Posterior cingulate gyrus (tissue), 11 donors: ENCODE results near the gene RNF167.
A peak's percentile ranks its signal among the peaks of the same experiment; 100 is the strongest.

Experiments
- DNase-seq, 10 donors: peaks; one replicate each; pipeline versions ENCODE4 v3.0.0 to v3.0.0-alpha.2; 2020 to 2021; ENCODE audit warnings: mixed read lengths in 3 of 10
- intact Hi-C: fragments of 100-400 bp; cut with DNase I; formaldehyde crosslinking; loops from one replicate; pipeline ENCODE4 v1.15.1; 2023

Gene RNF167

DNA sequence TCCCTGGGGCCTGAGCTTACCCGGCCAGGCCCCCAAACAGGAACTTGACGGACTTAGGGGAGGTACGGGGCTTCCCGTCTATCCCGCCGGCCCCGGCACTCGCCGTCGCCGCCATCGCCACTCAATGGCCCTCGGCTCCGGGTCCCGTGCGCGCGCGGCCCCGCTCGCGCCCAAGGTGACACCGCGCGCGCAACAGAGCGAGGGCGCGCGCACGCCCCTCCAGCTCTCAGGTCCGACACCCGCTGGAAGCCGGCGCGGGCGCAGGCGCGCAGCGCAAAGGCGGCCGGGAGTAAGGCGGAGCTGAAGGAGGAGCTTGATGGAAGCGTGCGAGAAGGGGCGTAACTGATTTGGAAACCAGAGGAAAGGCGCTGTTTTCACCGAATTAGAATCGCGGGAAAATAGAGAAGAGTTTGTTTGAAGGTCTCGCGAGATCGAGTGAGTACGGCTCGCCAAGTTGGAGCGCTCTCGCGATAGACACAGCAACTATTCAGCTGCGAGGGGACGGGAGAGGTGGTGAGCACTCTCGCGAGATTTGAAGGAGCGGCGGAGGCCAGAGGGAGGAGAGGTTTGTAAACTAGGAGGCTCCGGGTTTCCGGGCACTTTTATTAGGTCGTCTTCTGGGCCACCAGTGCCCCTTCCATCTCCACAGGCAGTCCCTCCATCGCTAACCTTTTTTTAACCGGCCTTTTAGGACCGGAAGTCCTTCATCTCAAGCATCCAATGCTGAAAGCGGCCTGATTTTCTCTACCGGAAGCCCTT lies at the start of gene RNF167, which contains the start of gene SLC25A11:
Gene RNF167, plus strand, starts transcription at position 473 of the 759 bp plus-strand sequence. CDS start 642 bp downstream, outside the sequence.
Gene SLC25A11, minus strand, starts transcription at position 251 of the 759 bp plus-strand sequence. Its CDS starts 136 bp downstream, at position 115.
- DNase-seq: peak; percentile 90 to 99 (median 94)
- intact Hi-C loops: loop anchor here (2.0 kb wide), 1 partner anchor 27 kb away; the partner anchor contains the start of gene SPAG7

DNA sequence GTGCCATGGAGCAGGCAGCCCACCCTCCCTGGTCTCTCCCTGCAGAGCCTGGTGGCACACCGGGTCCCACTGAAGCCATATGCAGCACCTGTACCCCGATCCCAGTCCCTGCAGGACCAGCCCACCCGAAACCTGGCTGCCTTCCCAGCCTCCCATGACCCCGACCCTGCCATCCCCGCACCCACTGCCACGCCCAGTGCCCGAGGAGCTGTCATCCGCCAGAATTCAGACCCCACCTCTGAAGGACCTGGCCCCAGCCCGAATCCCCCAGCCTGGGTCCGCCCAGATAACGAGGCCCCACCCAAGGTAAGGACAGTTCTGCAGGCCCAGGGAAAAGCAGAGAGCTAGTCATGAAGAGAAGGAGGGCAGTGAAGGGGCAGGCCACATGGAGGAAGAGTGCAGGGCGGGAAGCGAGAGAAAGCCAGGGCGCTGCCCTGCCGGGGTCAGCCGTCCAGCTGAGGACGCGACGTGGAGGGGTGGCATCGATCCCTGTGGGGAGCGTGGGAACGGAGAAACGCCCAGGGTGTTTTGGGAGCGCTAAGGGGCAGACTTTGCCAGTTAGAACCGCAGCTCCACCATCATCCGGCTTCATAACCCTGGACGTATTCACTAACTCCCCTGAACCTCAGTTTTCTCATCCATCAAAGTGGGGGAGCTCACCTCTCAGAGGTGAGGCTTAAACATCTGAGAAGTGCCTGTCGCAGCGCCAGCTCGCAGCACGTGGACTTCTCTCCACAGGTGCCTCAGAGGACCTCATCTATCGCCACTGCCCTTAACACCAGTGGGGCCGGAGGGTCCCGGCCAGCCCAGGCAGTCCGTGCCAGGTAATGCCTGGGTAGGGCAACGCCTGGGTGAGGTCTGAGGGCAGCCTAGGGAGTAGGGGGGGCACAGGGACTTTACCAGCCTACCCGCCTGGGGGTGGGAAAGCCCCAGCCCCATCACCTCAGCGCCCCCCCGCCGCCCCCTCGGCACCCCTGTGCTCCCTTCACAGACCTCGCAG lies 48.4 kb upstream of the RNF167 start:
- peak in 2 of 10 donors; percentile 59 to 80 for DNase-seq
- intact Hi-C loops: no loop called here

DNA sequence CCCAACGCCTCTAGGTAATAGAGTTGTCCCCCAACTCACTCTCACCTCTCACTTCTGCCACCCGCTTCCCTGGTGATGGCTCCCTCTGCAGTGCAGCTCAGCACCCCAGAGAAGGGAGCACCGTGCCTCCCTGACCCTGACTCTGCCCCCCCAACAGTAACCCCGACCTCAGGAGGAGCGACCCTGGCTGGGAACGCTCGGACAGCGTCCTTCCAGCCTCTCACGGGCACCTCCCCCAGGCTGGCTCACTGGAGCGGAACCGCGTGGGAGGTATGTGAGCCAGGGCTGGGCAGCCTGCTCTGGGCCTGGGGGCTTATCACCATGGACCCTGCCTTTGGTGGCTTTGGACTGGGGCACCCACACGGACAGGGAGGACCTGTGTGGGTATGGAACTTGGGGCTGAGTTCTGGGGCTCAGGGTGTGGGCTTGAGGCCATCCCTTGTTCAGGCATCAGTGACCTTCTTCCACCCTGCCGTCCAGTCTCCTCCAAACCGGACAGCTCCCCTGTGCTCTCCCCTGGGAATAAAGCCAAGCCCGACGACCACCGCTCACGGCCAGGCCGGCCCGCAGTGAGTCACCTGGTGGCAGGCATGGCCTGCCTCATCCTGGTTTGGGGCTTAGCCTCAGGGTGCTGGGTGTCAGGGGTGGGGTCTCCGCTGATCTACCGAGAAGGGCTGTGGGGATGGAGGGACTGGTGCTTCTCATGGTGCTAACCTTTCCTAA lies 47.4 kb upstream of the RNF167 start:
- peak in 2 of 10 donors; percentile 62 to 72 for DNase-seq
- intact Hi-C loops: no loop called here

GRCh38 chr17:4893272-4893671 lies 46.8 kb upstream of the RNF167 start:
- intact Hi-C loops: no loop called here
- peak in 2 of 10 donors; percentile 36 to 55 for DNase-seq

- DNase-seq: peak in 2 of 10 donors; percentile 56 to 73
- intact Hi-C loops: no loop called here
Measured at GRCh38 chr17:4893721-4894560, 46.1 kb upstream of the RNF167 start.

DNA sequence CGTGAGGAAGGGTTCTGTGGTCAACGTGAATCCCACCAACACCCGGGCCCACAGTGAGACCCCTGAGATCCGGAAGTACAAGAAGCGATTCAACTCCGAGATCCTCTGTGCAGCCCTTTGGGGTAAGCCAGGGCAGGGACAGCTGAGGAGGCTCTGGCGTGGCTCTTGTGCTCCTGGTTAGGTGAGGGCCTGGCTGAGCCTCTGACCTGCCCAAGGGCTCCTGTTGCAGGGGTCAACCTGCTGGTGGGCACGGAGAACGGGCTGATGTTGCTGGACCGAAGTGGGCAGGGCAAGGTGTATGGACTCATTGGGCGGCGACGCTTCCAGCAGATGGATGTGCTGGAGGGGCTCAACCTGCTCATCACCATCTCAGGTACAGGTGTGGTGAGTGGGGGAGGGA lies 44.9 kb upstream of the RNF167 start:
- intact Hi-C loops: loop anchor here (5.0 kb wide), 1 partner anchor 188 kb away; no protein-coding TSS in a partner anchor
- peak in 2 of 10 donors; percentile 27 to 62 for DNase-seq

DNA sequence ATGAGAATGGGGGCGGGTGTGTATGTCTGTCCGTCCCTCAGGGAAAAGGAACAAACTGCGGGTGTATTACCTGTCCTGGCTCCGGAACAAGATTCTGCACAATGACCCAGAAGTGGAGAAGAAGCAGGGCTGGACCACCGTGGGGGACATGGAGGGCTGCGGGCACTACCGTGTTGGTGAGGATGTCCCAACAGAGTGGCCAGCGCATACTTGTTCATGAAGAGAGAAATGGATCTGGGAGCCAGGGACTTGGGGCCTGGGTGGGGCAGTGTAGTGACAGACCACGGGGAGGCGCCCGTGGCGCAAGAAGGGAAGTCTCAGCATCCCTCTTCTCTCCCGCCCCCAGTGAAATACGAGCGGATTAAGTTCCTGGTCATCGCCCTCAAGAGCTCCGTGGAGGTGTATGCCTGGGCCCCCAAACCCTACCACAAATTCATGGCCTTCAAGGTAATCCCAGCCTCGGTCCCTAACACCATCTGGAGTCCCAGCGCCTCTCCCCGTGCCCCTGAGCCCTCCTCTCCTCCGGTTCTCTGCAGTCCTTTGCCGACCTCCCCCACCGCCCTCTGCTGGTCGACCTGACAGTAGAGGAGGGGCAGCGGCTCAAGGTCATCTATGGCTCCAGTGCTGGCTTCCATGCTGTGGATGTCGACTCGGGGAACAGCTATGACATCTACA lies 44.3 kb upstream of the RNF167 start:
- peak in 2 of 10 donors; percentile 68 to 75 for DNase-seq
- intact Hi-C loops: loop anchor here (5.0 kb wide), 1 partner anchor 188 kb away; no protein-coding TSS in a partner anchor

- intact Hi-C loops: loop anchor here (5.0 kb wide), 1 partner anchor 189 kb away; no protein-coding TSS in a partner anchor
- peak in 2 of 10 donors; percentile 53 to 59 for DNase-seq
Measured at GRCh38 chr17:4896332-4897197, 43.5 kb upstream of the RNF167 start.

- DNase-seq: peak in 1 of 10 donors; percentile 73
- intact Hi-C loops: loop anchor here (5.0 kb wide), 1 partner anchor 190 kb away; no protein-coding TSS in a partner anchor
Measured at GRCh38 chr17:4897198-4897687, 42.8 kb upstream of the RNF167 start.

- DNase-seq: peak in 1 of 10 donors; percentile 22
- intact Hi-C loops: loop anchor here (5.0 kb wide), 1 partner anchor 190 kb away; no protein-coding TSS in a partner anchor
Measured at GRCh38 chr17:4897785-4898184, 42.3 kb upstream of the RNF167 start.

GRCh38 chr17:4898351-4898750 lies 41.7 kb upstream of the RNF167 start:
- peak in 2 of 10 donors; percentile 55 to 82 for DNase-seq
- intact Hi-C loops: loop anchor here (5.0 kb wide), 1 partner anchor 191 kb away; no protein-coding TSS in a partner anchor

DNA sequence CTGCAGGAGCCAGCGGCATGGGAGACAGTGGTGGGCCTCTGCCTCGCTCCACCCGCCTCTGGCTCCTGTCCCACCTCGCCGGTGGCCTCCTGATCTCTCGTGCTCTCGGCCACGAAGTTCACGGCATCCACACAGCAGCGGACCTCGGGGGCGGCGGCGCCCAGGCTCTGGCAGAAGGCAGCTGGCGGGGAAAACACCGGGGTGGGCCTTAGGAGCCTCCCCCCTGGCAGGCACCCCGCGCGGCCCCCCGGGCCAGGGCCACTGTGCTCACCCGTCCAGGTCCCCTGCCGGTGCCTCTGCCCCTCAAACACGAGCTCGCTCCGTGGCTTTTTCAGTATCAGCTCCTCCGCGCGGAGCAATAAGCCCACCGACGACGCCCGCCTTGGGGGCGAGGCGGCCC lies 41.1 kb upstream of the RNF167 start:
- peak in 2 of 10 donors; percentile 74 to 88 for DNase-seq
- intact Hi-C loops: loop anchor here (5.0 kb wide), 1 partner anchor 192 kb away; no protein-coding TSS in a partner anchor

- DNase-seq: peak in 9 of 10 donors; percentile 41 to 97 (median 81)
Measured at GRCh38 chr17:4899341-4900230, 40.5 kb upstream of the RNF167 start, which contains the start of gene C17orf107. Gene C17orf107, plus strand, starts transcription at chr17:4899536. Its CDS starts 227 bp downstream, at chr17:4899763.

DNA sequence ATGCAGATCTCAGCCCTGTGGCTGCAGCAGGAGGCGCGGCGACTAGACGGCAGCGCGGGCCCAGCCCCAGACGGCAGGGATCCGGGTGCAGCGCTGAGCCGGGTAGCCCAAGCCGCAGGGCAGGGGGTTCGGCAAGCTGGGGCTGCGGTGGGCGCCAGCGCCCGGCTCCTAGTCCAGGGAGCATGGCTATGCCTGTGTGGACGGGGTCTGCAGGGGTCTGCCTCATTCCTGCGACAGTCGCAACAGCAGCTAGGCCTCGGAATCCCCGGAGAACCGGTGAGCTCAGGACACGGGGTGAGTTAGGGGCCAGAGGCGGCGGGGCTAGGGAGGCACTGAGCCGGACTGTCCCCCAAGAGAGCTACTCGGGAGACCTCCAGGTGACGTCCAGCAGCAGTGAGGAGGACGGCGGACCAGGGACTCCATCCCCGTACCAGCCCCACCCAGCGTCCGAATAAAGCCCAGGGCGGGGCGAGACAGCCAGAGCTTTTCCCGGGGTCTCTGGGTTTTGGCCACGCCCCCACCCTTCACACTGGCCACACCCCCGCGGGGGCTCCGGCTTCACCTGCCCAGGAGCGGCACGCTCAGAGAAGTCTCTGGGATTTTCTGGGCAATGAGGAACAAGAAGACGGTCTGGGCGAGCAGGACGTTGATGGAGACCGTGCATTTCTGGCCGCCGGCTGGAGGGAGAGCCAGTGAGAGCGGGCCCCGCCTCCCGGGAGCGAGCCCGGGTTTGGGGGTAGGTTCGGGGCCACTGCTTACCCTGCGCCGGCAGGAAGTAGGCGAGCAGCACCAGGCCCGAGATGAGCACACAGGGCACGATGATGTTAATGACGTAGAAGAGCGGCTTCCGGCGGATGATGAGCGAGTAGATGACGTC lies 39.6 kb upstream of the RNF167 start:
- DNase-seq: peak in 3 of 10 donors; percentile 67 to 83 (median 81)

More at GRCh38 chr17:4899341-4900230, 40.5 kb upstream of the RNF167 start, which contains the start of gene C17orf107:
- intact Hi-C loops: loop anchor here (5.0 to 10.0 kb wide), 4 partner anchors 65 to 192 kb away; partner anchors contain the start of genes GLTPD2, MED11, SPAG7 and VMO1

More for the DNA sequence above, 39.6 kb upstream of the RNF167 start:
- intact Hi-C loops: loop anchor here (5.0 to 10.0 kb wide), 3 partner anchors 64 to 168 kb away; partner anchors contain the start of genes GLTPD2, MED11, SPAG7 and VMO1
